Adipocyte (in vitro differentiated cells): ENCODE measurements around the gene TEX54.
"Not testable (repeated sequence)": the region's sequence is repeated elsewhere in the genome, so short reads cannot be mapped to it uniquely, and the experiment has no call there.

Source experiments
- DNase-seq: peaks from one replicate; pipeline ENCODE4 v3.0.0-alpha.2; 2015; ENCODE audit warnings: low read depth
- H3K27me3 ChIP-seq: replicated peaks from 2 replicates; pipeline ENCODE4 v1.7.0; 2013; ENCODE audit warnings: mild to moderate bottlenecking, low read length, moderate library complexity; ENCODE audit not compliant: control insufficient read depth, insufficient read depth
- H3K36me3 ChIP-seq: 2 replicates; pipeline ENCODE4 v1.7.0; 2013; ENCODE audit warnings: low read length, mild to moderate bottlenecking, moderate library complexity; ENCODE audit not compliant: control insufficient read depth, insufficient read depth, severe bottlenecking
- H3K4me1 ChIP-seq: 2 replicates; pipeline ENCODE4 v1.7.0; 2013; ENCODE audit warnings: mild to moderate bottlenecking, low read length, moderate library complexity; ENCODE audit not compliant: control insufficient read depth, insufficient read depth
- H3K4me3 ChIP-seq: 2 replicates; pipeline ENCODE4 v1.7.0; 2013; ENCODE audit warnings: mild to moderate bottlenecking, low read length, moderate library complexity
- H3K9ac ChIP-seq: 2 replicates; pipeline ENCODE4 v1.7.0; 2013; ENCODE audit warnings: mild to moderate bottlenecking, low read length, moderate library complexity
- H3K9me3 ChIP-seq: 2 replicates; pipeline ENCODE4 v1.7.0; 2013; ENCODE audit warnings: mild to moderate bottlenecking, low read length, moderate library complexity; ENCODE audit not compliant: control insufficient read depth

Gene TEX54

DNA sequence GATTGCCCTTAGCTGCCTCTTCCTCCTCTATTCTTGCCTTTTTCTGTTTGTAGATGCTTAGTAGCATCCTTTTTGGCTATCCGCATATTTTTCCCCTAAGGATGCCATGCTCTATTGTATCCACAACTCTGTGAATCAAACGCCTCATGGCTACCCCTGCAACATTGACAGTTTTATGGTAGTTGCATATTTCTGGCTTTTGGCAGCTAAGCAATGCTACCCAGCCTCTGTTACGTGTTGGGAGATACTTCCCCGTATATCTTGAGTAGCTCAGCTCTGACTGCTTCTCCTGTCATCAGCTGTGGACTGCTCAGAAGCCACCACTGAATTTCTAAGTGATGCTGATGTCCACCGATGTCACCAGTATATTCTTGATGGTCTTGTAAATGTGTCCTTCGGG lies 33.0 kb upstream of the TEX54 start:
- Histone ChIP-seq H3K36me3 (no peaks in the 10 kb centered on the region), H3K4me3 (no peak overlapping the region), H3K9ac (no peak overlapping the region), H3K4me1 (peaks cover 10% of the 10 kb centered on the region), H3K27me3 (no peaks in the 10 kb centered on the region), H3K9me3 (no peaks in the 10 kb centered on the region)
- no peak for DNase-seq

DNA sequence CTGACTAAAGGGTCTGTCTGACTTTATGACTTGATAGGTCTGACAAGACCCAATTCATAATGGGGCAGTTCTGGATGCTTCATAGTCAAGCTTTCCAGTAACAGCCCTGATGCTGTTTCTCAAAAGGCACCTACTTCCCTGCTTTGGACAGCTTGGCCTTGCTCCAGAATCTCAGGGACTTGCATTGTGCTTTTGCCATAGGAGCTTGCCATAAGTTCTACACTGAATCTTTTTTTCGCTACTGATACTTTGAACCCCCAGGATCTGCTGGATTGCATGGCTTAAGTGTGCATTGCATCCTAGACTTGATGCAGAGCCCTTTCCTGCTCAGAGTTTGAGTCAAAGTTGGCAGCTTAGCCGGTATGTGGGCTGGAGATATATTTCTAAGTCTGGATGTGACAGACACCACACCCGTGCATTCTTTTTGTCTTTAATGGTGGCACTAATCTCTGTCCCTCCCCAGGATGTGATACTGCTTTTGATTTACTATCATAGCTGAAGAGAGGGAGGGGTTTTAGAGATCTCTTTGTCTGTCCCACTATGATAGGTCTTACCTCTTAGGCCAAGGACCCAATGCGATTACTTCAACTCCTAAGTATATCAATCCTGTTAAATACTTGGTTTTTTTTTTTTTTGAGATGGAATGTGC lies 31.2 kb upstream of the TEX54 start:
- no peaks in the 10 kb centered on the region for H3K9me3 ChIP-seq
- H3K36me3 ChIP-seq = no peaks in the 10 kb centered on the region

DNA sequence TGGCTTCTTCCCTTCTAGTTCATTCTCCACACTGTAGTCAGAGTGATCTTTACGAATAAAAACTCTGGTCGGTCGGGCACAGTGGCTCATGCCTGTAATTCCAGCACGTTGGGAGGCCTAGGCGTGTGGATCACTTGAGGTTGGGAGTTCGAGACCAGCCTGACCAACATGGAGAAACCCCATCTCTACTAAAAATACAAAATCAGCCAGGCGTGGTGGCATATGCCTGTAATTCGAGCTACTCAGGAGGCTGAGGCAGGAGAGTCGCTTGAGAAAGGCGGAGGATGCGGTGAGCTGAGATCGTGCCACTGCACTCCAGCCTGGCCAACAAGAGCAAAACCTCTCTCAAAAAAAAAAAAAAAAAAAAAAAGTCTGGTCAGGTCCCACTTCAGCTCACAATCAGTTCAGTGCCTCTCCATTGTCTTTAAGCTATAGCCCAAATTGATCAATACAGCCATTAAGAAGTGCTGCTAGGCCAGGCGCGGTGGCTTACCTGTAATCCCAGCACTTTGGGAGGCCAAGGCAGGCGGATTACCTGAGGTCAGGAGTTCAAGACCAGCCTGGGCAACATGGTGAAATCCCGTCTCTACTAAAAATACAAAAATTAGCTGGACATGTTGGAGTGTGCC lies 29.0 kb upstream of the TEX54 start:
- not testable (repeated sequence) for H3K4me3 ChIP-seq, H3K27me3 ChIP-seq, H3K9me3 ChIP-seq, DNase-seq, H3K9ac ChIP-seq, H3K36me3 ChIP-seq
- peaks cover 10% of the 10 kb centered on the region for H3K4me1 ChIP-seq

More for the DNA sequence above, 31.2 kb upstream of the TEX54 start:
- Histone ChIP-seq H3K4me3 (no peak overlapping the region), H3K27me3 (no peaks in the 10 kb centered on the region), H3K9ac (peak overlapping the region; percentile 32), H3K4me1 (peaks cover 10% of the 10 kb centered on the region)
- DNase-seq = no peak

DNA sequence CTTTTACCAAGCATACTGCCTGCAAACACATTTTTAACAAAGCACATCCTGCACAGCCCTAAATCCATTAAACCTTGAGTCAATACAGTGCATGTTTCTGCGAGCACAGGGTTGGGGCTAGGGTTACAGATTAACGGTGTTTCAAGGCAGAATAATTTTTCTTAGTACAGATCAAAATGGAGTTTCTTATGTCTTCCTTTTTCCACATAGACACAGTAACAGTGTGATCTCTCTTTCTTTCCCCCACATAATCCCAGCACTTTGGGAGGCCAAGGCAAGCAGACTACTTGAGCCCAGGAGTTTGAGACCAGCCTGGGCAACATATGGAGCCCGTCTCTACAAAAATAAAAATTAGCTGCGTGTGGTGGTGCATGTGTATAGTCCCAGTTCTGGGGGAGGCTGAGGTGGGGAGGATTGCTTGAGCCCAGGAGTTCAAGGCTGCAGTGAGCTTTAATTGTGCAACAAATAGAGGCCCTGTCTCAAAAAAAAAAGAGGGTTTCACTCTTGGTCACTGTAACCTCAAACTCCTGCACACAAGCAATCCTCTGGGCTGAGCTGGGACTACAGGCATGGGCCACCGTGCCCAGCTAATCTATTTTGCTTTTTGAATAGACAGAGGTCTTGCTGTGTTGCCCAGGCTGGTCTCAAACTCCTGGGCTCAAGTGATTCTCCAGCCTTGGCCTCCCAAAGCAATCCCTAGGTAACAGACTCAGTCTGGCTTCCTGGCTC lies 28.4 kb upstream of the TEX54 start:
- Histone ChIP-seq H3K9me3 (no peaks in the 10 kb centered on the region), H3K4me1 (peaks cover 16% of the 10 kb centered on the region), H3K36me3 (no peaks in the 10 kb centered on the region), H3K4me3 (no peak overlapping the region), H3K27me3 (no peaks in the 10 kb centered on the region), H3K9ac (peak overlapping the region; percentile 38)
- no peak for DNase-seq

GRCh38 chr11:62859281-62859703 lies 26.7 kb upstream of the TEX54 start:
- not testable (repeated sequence) for H3K9me3 ChIP-seq, H3K36me3 ChIP-seq, H3K4me3 ChIP-seq, H3K27me3 ChIP-seq, H3K9ac ChIP-seq, DNase-seq
- peaks cover 21% of the 10 kb centered on the region for H3K4me1 ChIP-seq

- Histone ChIP-seq H3K4me1 (peaks cover 24% of the 10 kb centered on the region), H3K9me3 (no peaks in the 10 kb centered on the region), H3K9ac (no peak overlapping the region), H3K27me3 (no peaks in the 10 kb centered on the region), H3K36me3 (peaks cover 18% of the 10 kb centered on the region), H3K4me3 (no peak overlapping the region)
- no peak for DNase-seq
Observed at GRCh38 chr11:62858201-62858600, 25.6 kb upstream of the TEX54 start.

GRCh38 chr11:62857541-62857982 lies 24.9 kb upstream of the TEX54 start:
- Histone ChIP-seq H3K9me3 (no peaks in the 10 kb centered on the region), H3K36me3 (peaks cover 24% of the 10 kb centered on the region), H3K9ac (no peak overlapping the region), H3K4me3 (no peak overlapping the region), H3K4me1 (peaks cover 30% of the 10 kb centered on the region), H3K27me3 (no peaks in the 10 kb centered on the region)
- DNase-seq = no peak

DNA sequence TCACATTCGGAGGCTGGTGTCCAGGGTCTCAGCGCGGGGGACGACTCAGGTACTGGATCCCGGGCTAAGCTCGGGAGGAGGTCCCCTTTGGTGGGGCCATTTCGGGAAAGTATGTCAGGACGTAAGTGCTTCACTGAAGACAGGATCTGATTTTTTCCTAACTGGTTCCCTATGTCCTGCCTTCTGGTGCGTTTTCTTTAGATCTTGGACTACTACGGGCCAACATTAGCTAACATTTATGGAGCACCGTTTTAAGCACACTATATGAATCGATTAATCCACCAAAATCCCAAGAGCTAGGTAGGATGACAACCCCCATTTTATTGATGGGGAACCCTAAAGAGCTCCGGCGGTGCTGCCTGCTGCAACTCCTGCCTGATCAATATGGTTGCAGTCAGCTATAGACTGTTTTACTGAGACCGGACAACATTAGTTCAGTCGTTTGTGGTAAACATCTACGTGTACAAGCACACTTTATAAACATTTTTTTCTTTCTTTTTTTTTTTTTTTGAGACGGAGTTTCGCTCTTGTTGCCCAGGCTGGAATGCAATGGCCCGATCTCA lies 23.8 kb upstream of the TEX54 start:
- Histone ChIP-seq H3K4me1 (peaks cover 30% of the 10 kb centered on the region), H3K9me3 (no peaks in the 10 kb centered on the region), H3K36me3 (peaks cover 35% of the 10 kb centered on the region), H3K27me3 (no peaks in the 10 kb centered on the region), H3K4me3 (peak overlapping the region; percentile 95), H3K9ac (peak overlapping the region; percentile 90)
- no peak for DNase-seq

- peak; percentile 98 for DNase-seq
- Histone ChIP-seq H3K4me1 (peaks cover 27% of the 10 kb centered on the region), H3K4me3 (peak overlapping the region; percentile 95), H3K36me3 (peaks cover 37% of the 10 kb centered on the region), H3K9me3 (no peaks in the 10 kb centered on the region), H3K9ac (peak overlapping the region; percentile 90), H3K27me3 (no peaks in the 10 kb centered on the region)
Observed at GRCh38 chr11:62855571-62856332, 23.1 kb upstream of the TEX54 start.

GRCh38 chr11:62854825-62855570 lies 22.4 kb upstream of the TEX54 start:
- Histone ChIP-seq H3K27me3 (no peaks in the 10 kb centered on the region), H3K9ac (peak overlapping the region; percentile 90), H3K9me3 (no peaks in the 10 kb centered on the region), H3K4me3 (peak overlapping the region; percentile 95), H3K36me3 (peaks cover 37% of the 10 kb centered on the region), H3K4me1 (peaks cover 27% of the 10 kb centered on the region)
- peak; percentile 49 for DNase-seq
